ENCODE results near the gene PPARA.

DNA sequence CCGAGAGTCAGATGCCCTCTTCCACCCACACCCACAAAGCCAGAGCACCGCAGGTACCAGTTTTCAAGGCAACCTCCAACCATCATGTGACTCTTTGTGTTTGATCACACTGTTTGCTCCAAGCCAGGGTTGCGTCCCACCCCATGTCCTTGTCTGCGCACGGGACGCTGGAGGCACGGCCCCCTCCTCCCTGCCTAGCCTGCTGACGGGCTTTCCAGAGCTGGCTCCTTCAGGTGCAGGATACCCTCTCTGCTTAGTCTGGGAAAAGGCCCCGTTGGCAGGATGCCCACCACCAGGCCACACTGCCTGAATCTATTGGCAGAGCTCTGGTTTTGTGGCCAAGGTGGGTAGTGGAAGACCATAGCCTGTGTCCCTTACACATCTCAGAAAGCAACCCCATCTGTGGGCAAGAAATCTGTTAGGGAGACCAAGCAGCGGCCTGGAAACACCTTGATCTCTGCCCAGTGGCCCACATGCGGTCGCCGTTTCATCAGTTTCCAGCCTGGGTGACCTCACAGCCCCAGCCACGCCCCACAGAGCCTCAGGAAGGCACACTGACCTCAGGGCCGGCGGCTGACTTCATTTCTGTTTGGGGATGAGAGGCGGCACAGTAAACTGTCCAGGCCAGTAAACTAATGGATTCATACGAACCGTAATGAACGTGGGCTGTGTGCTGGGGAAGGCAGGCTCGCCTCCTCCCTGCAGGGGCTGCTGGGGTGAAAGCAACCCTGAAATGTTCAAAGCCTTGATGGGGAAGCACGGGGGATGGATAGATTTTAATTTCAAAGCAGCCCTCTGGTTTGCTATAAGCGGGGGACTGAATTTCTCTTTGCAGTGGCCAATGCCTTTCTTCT, 73.9 kb downstream of the PPARA start:
- TF ChIP-seq, protein P1, sequence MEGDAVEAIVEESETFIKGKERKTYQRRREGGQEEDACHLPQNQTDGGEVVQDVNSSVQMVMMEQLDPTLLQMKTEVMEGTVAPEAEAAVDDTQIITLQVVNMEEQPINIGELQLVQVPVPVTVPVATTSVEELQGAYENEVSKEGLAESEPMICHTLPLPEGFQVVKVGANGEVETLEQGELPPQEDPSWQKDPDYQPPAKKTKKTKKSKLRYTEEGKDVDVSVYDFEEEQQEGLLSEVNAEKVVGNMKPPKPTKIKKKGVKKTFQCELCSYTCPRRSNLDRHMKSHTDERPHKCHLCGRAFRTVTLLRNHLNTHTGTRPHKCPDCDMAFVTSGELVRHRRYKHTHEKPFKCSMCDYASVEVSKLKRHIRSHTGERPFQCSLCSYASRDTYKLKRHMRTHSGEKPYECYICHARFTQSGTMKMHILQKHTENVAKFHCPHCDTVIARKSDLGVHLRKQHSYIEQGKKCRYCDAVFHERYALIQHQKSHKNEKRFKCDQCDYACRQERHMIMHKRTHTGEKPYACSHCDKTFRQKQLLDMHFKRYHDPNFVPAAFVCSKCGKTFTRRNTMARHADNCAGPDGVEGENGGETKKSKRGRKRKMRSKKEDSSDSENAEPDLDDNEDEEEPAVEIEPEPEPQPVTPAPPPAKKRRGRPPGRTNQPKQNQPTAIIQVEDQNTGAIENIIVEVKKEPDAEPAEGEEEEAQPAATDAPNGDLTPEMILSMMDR (IDR thresholded peaks at IDR 0.05; ENCODE audit: low read length) = no peak
- no peak for TF ChIP-seq EZH2 (IDR thresholded peaks at IDR 0.05; ENCODE audit: borderline replicate concordance, low read length)

Data from OCI-LY1 (cell line).